B cell (primary cell): ENCODE results near the gene ACO1. TPM values are rescaled to one million over a fixed set of nuclear protein-coding genes. Genes with fewer than 3 reads are reported as not detected.

ENCODE experiments used
- ATAC-seq: fragments of 200-7000 bp; cut with Tn5 transposase; one replicate; pipeline ENCODE4 v1.10.0; 2021; ENCODE audit warnings: low read depth, mild to moderate bottlenecking, moderate number of reproducible peaks, moderate library complexity
- CTCF ChIA-PET: fragments of 350-600 bp; sonication (Branson Sonifier 250); formaldehyde crosslinking; loops from one replicate; lab custom pipeline; 2021; ENCODE audit warnings: antibody characterized with exemption, inconsistent platforms; lab: Charles Lee
- POLR2A ChIA-PET: fragments of 350-600 bp; sonication (Branson Sonifier 250); formaldehyde crosslinking; loops from one replicate; lab custom pipeline; 2021; ENCODE audit warnings: antibody characterized with exemption; lab: Charles Lee
- DNase-seq: peaks from one replicate; pipeline ENCODE4 v3.0.0; 2013
- H2AFZ ChIP-seq: 2 replicates; pipeline ENCODE4 v1.6.1; 2012; ENCODE audit warnings: mild to moderate bottlenecking, low read depth, low read length; ENCODE audit not compliant: insufficient read depth, poor library complexity, severe bottlenecking
- H3K27ac ChIP-seq, 2 donors: 1 replicate in 1 of 2; 2 replicates in 1 of 2; pipeline ENCODE4 v1.5.1; 2012 to 2013; ENCODE audit warnings: low read length in 2 of 2, mild to moderate bottlenecking in 2 of 2, moderate library complexity in 1 of 2
- H3K27me3 ChIP-seq, 4 experiments: fragments of 200-600 bp in 1 of 4; sonication (generic) in 1 of 4; replicated peaks in 1 of 4; 1 replicate in 2 of 4; 2 replicates in 2 of 4; pipeline versions ENCODE4 v1.6.1 to v1.7.0; 2013 to 2016; ENCODE audit warnings: low read length in 3 of 4, mild to moderate bottlenecking in 2 of 4, mixed read lengths in 1 of 4, moderate library complexity in 1 of 4; ENCODE audit not compliant: insufficient read depth in 4 of 4, control insufficient read depth in 3 of 4; ENCODE audit errors: control extremely low read depth in 1 of 4
- H3K36me3 ChIP-seq, 2 experiments: replicated peaks in 1 of 2; 1 replicate in 1 of 2; 2 replicates in 1 of 2; pipeline versions ENCODE4 v1.6.1 to v1.7.1; 2013; ENCODE audit warnings: low read length in 1 of 2; ENCODE audit not compliant: insufficient read depth in 2 of 2, control insufficient read depth in 1 of 2; ENCODE audit errors: control extremely low read depth in 1 of 2, extremely low read depth in 1 of 2
- H3K4me1 ChIP-seq, 2 donors: fragments of 200-600 bp in 1 of 2; sonication (generic) in 1 of 2; 1 replicate in 1 of 2; 2 replicates in 1 of 2; pipeline versions ENCODE4 v1.5.1 to v1.6.1; 2013 to 2017; ENCODE audit warnings: low read length in 2 of 2; ENCODE audit not compliant: control insufficient read depth in 2 of 2, insufficient read depth in 2 of 2
- H3K4me2 ChIP-seq: replicated peaks from 2 replicates; pipeline ENCODE3; 2012; ENCODE audit warnings: mild to moderate bottlenecking, low read depth, low read length; ENCODE audit not compliant: poor library complexity, severe bottlenecking
- H3K4me3 ChIP-seq, 5 experiments: fragments of 200-600 bp in 1 of 5; sonication (generic) in 1 of 5; 1 replicate in 3 of 5; 2 replicates in 2 of 5; pipeline versions ENCODE4 v1.5.1 to v1.7.0; 2011 to 2016; ENCODE audit warnings: low read length in 4 of 5, mild to moderate bottlenecking in 4 of 5, low read depth in 2 of 5, control low read depth in 1 of 5, moderate library complexity in 1 of 5; ENCODE audit not compliant: insufficient read depth in 1 of 5; ENCODE audit errors: control extremely low read depth in 1 of 5, extremely low read depth in 1 of 5
- H3K79me2 ChIP-seq: fragments of 200-600 bp; sonication (generic); one replicate; pipeline ENCODE4 v1.6.0; 2016; ENCODE audit warnings: low read length; ENCODE audit not compliant: control insufficient read depth, insufficient read depth
- H3K9ac ChIP-seq: fragments of 200-600 bp; sonication (generic); 2 replicates; pipeline ENCODE4 v1.6.1; 2017; ENCODE audit warnings: mild to moderate bottlenecking, low read length, moderate library complexity
- H3K9me3 ChIP-seq, 3 donors: one replicate each; pipeline versions ENCODE4 v1.6.1 to v1.7.1; 2013; ENCODE audit warnings: low read length in 2 of 3; ENCODE audit not compliant: control insufficient read depth in 2 of 3, insufficient read depth in 1 of 3; ENCODE audit errors: control extremely low read depth in 1 of 3
- H4K20me1 ChIP-seq: 2 replicates; pipeline ENCODE4 v1.6.0; 2012; ENCODE audit warnings: mild to moderate bottlenecking, low read length; ENCODE audit not compliant: insufficient read depth, control insufficient read depth, poor library complexity, severe bottlenecking
- H3K27ac Mint-ChIP-seq: one replicate; pipeline ENCODE4 v1.8.0; 2021; ENCODE audit warnings: mixed read lengths
- H3K27me3 Mint-ChIP-seq: one replicate; pipeline ENCODE4 v1.8.0; 2021; ENCODE audit warnings: mixed read lengths
- H3K4me1 Mint-ChIP-seq: one replicate; pipeline ENCODE4 v1.8.0; 2021; ENCODE audit warnings: mixed read lengths
- H3K4me3 Mint-ChIP-seq: one replicate; pipeline ENCODE4 v1.8.0; 2021; ENCODE audit warnings: mixed read lengths
- H3K9me3 Mint-ChIP-seq: one replicate; pipeline ENCODE4 v1.8.0; 2022; ENCODE audit warnings: mixed read lengths; ENCODE audit not compliant: insufficient read depth
- EZH2 ChIP-seq: IDR thresholded peaks from 2 replicates; pipeline ENCODE4 v1.6.1; 2012; ENCODE audit warnings: borderline replicate concordance, low read depth, mild to moderate bottlenecking, moderate library complexity, low read length; ENCODE audit not compliant: insufficient read depth, poor library complexity, severe bottlenecking
- WGBS: methylation state at CpG from one replicate; pipeline ENCODE4 v1.1.5; 2013; ENCODE audit warnings: missing lambda C conversion rate; ENCODE audit not compliant: insufficient coverage; 5-methylcytosine and 5-hydroxymethylcytosine counted together
- intact Hi-C: fragments of 100-400 bp; cut with micrococcal nuclease; formaldehyde crosslinking; loops from one replicate; pipeline ENCODE4 v1.10.0; 2022
- polyA plus RNA-seq: library from polyadenylated mRNA; depleted of rRNA; stranded (reverse); fragments of >200 nt; gene quantifications from 2 replicates; pipeline ENCODE4 v1.2.3, GENCODE V29; 2012
- total RNA-seq, 2 donors: library from RNA; stranded (reverse); fragments of 120-200 nt in 1 of 2; gene quantifications; 1 replicate in 1 of 2; 2 replicates in 1 of 2; pipeline versions ENCODE4 v1.2.3 to v1.2.4, GENCODE V29; 2013 to 2022
- TF ChIP-seq, protein P1 (sequence below): fragments of 200-600 bp; IDR thresholded peaks from one replicate; pipeline ENCODE4 v1.8.0; 2022; ENCODE audit warnings: antibody characterized with exemption, mild to moderate bottlenecking

Gene ACO1
- total and polyA plus RNA-seq, 2 donors (not counting 1 experiment from before 2014, with no cell fraction given): 1.6 to 9.1 TPM

- H3K4me1 ChIP-seq: no peaks in the 10 kb centered on the region
- 100% methylated on average over 4 of the region's 6 CpGs for WGBS
- ATAC-seq (no peak), DNase-seq (no peak)
- Mint-ChIP-seq H3K27ac (no peak overlapping the region), H3K9me3 (no peaks in the 10 kb centered on the region), H3K4me1 (no peaks in the 10 kb centered on the region), H3K4me3 (no peak overlapping the region), H3K27me3 (no peaks in the 10 kb centered on the region)
- no peaks in the 10 kb centered on the region for H3K27me3 ChIP-seq
- H3K27ac ChIP-seq: no peak overlapping the region
- no peaks in the 10 kb centered on the region for H3K9me3 ChIP-seq
- H3K4me2 ChIP-seq: no peak overlapping the region
- H3K79me2 ChIP-seq: no peaks in the 10 kb centered on the region
- POLR2A ChIA-PET: no interaction called here
- H4K20me1 ChIP-seq: no peaks in the 10 kb centered on the region
- H3K36me3 ChIP-seq: peaks cover 5 to 64% of the 10 kb centered on the region in 2 experiments
- H3K9ac ChIP-seq: no peak overlapping the region
- no peak for TF ChIP-seq EZH2
- TF ChIP-seq, protein P1, sequence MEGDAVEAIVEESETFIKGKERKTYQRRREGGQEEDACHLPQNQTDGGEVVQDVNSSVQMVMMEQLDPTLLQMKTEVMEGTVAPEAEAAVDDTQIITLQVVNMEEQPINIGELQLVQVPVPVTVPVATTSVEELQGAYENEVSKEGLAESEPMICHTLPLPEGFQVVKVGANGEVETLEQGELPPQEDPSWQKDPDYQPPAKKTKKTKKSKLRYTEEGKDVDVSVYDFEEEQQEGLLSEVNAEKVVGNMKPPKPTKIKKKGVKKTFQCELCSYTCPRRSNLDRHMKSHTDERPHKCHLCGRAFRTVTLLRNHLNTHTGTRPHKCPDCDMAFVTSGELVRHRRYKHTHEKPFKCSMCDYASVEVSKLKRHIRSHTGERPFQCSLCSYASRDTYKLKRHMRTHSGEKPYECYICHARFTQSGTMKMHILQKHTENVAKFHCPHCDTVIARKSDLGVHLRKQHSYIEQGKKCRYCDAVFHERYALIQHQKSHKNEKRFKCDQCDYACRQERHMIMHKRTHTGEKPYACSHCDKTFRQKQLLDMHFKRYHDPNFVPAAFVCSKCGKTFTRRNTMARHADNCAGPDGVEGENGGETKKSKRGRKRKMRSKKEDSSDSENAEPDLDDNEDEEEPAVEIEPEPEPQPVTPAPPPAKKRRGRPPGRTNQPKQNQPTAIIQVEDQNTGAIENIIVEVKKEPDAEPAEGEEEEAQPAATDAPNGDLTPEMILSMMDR: no peak
- CTCF ChIA-PET: interaction anchor here (0.6 kb wide), 1 partner anchor 61 kb away, joined by 3 read pairs; no protein-coding TSS in a partner anchor
- intact Hi-C loops: no loop called here
- H2AFZ ChIP-seq: no peak overlapping the region
- no peak overlapping the region for H3K4me3 ChIP-seq
These were observed 65.5 kb downstream of the ACO1 start for GRCh38 chr9:32449969-32450368.

DNA sequence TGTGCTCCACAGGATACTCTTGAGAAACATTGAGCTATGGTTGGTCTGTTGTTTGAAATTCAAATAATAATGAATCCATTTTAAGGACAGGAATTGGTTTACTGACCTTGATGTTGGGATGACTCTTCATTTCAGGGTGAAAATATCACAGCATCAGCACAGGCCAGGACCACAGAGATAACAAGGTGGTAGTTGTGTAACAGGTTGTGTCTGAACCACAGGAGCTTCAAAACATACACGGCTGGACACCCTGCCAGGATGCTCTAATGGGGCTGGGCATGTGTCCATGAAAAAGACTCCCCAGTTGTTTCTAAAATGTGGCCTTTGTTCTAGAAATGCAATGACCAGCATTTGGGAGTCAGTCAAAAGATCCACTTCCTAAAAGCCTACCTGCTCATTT, 69.8 kb downstream of the ACO1 start:
- no peak for ATAC-seq
- no peak overlapping the region for H3K27ac Mint-ChIP-seq

More for the DNA sequence above, 69.8 kb downstream of the ACO1 start:
- no peaks in the 10 kb centered on the region for H3K4me1 Mint-ChIP-seq
- H3K4me3 ChIP-seq: no peak overlapping the region
- H3K27me3 Mint-ChIP-seq: no peaks in the 10 kb centered on the region
- 100% methylated on average over 1 of the region's 1 CpG for WGBS
- H3K9ac ChIP-seq: no peak overlapping the region
- no peak overlapping the region for H3K4me3 Mint-ChIP-seq
- POLR2A ChIA-PET: no interaction called here
- H4K20me1 ChIP-seq: no peaks in the 10 kb centered on the region
- H2AFZ ChIP-seq: no peak overlapping the region
- no peak overlapping the region for H3K27ac ChIP-seq
- no peaks in the 10 kb centered on the region for H3K79me2 ChIP-seq
- H3K4me2 ChIP-seq: no peak overlapping the region
- CTCF ChIA-PET: interaction anchor here (0.7 kb wide), 1 partner anchor 21 kb away, joined by 3 read pairs; no protein-coding TSS in a partner anchor
- H3K27me3 ChIP-seq: no peaks in the 10 kb centered on the region
- DNase-seq: no peak
- no peaks in the 10 kb centered on the region for H3K4me1 ChIP-seq
- H3K36me3 ChIP-seq: peaks cover 3 to 75% of the 10 kb centered on the region in 2 experiments
- H3K9me3 Mint-ChIP-seq: peaks cover 3% of the 10 kb centered on the region
- H3K9me3 ChIP-seq: no peaks in the 10 kb centered on the region
- intact Hi-C loops: no loop called here
- no peak for TF ChIP-seq EZH2
- TF ChIP-seq, protein P1: no peak
